HG02610 (cell line): ENCODE measurements around the gene PATL2.
A peak's percentile ranks its signal among the peaks of the same experiment; 100 is the strongest.
"Not testable (repeated sequence)": the region's sequence is repeated elsewhere in the genome, so short reads cannot be mapped to it uniquely, and the experiment has no call there.

Source experiments
- ATAC-seq: cut with Tn5 transposase; IDR thresholded peaks from one replicate; pipeline ENCODE4 v1.9.1; 2021; ENCODE audit warnings: mild to moderate bottlenecking, moderate library complexity; ENCODE audit not compliant: unreplicated experiment

PATL2 gene

DNA sequence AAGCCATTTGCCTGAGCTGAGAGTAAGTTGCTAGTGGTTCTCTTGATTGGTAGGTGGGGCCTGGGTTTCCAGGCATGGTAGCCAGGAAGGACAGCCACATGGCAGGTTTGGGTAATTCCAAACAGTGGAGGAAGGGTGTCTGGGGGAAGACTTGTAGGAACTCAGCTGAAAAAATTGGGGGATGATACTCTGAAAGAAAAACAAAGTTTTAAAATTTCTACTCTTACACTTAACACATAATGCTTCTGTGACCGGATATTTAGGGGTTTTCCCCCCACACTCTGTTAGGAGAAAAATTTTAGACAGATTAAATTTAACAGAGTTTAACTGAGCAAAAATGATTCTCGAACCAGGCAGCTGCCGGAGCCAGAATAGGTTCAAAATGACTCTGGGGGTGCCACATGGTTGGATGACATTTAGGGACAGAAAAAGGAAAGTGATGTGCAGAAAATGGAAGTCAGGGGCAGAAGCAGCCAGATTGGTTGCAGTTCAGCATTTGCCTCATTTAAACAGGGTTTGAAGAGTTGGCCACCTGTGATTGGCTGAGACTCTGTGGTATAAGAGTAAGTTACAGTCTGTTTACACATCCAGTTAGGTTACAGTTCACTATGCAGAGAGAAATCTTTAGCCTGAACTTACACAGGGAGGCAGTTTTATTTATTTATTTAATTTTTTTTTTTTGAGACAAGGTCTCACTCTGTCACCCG is 8.3 kb upstream of the PATL2 start:
- ATAC-seq, result peak; percentile 46

DNA sequence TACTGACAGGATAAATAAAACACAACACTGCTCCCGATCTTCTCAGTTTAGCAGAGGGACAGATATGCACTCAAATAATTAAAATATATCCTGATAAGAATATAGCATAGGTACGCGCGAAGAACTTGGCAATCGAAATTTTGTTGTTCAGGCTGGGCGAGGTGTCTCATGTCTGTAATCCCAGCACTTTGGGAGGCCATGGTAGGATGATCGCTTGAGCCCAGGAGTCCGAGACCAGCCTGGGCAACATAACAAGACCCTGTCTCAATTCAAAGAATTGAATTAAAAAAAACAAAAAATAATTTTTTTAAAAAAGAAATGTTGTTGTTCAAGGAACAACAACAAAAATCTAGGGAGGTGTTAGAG is 7.8 kb upstream of the PATL2 start:
- ATAC-seq, result no peak

DNA sequence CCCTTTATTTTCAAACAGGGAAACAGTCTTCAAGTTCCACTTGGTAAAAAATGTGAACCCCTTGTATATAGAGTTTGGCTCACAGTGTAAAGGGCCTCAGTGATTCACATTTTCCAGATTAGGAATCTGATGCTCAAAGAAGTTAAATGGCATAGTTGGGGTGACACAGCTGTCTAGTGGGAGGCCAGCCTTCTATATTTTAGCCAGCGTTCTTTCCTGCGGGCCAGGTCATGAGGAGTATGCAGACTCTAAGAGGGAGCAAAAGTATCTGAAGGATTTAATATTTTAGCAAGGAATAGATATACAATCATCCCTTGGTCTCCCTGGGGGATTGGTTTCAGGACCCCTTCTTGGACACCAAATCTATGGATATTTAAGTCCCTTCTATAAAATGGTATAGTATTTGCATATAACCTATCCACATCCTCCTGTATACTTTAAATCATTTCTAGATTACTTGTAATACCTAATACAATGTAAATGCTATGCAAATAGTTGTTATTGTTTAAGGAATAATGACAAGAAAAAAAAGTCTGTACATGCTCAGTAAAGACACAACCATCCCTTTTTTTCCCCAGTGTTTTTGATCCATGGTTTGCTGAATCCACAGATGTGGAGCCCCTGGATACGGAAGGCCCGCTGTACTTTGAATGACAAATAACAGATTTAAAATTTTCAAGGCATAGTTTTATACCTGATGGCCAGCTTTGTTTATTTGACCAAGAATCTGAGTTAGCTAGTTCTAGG is 7.2 kb upstream of the PATL2 start:
- ATAC-seq, result no peak

DNA sequence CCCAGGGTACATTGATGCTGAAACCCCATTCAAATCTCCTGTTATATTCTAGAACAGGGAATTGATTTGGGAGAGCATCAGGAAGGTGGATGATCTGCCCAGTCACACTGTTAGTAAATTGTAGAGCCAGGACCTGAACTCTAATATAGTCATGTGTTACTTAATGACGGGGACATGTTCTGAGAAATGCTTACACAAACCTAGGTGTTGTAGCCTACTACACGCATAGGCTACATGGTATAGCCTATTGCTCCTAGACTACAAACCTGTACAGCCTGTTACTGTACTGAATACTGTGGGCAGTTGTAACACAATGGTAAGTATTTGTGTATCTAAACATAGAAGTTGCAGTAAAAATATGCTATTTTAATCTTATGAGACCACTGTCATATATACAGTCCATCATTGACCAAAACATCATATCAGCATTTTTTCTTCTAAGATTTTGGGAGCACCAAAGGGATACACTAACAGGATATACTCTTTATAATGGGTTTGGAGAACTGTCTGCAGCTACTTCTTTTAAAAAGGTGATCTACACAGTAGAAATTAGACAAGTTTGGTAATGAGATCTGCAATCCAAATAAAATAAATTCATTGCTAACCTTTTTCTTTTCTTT is 6.0 kb upstream of the PATL2 start:
- no peak for ATAC-seq

DNA sequence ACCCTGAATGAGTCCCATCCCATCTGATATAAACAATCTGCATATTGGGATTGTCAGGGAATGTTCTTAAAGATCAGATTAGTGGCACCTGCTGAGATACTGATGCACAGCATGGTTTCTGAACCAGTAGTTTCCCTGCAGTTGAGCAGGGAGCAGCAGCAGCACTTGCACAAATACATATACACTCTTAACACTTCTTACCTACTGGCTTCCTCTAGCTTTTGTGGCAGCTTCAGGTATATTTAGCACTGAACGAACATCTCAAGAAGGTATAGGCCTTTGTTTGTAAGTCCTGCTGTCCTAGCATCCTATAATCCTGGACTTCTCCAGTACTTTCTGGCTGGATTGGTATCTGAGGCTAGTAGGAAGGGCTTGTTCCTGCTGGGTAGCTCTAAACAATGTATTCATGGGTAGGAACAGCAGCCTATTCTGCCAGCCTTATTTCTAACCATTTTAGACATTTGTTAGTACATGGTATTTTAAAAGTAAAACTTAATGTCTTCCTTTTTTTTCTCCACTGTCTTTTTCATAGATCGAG is 4.7 kb upstream of the PATL2 start:
- ATAC-seq, result no peak

DNA sequence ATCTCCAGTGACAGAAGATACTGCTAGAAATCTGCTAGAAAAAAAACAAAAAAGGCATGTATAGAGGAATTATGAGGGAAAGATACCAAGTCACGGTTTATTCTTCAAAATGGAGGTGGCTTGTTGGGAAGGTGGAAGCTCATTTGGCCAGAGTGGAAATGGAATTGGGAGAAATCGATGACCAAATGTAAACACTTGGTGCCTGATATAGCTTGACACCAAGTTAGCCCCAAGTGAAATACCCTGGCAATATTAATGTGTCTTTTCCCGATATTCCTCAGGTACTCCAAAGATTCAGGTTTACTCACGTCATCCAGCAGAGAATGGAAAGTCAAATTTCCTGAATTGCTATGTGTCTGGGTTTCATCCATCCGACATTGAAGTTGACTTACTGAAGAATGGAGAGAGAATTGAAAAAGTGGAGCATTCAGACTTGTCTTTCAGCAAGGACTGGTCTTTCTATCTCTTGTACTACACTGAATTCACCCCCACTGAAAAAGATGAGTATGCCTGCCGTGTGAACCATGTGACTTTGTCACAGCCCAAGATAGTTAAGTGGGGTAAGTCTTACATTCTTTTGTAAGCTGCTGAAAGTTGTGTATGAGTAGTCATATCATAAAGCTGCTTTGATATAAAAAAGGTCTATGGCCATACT is 4.1 kb upstream of the PATL2 start:
- ATAC-seq, result no peak

DNA sequence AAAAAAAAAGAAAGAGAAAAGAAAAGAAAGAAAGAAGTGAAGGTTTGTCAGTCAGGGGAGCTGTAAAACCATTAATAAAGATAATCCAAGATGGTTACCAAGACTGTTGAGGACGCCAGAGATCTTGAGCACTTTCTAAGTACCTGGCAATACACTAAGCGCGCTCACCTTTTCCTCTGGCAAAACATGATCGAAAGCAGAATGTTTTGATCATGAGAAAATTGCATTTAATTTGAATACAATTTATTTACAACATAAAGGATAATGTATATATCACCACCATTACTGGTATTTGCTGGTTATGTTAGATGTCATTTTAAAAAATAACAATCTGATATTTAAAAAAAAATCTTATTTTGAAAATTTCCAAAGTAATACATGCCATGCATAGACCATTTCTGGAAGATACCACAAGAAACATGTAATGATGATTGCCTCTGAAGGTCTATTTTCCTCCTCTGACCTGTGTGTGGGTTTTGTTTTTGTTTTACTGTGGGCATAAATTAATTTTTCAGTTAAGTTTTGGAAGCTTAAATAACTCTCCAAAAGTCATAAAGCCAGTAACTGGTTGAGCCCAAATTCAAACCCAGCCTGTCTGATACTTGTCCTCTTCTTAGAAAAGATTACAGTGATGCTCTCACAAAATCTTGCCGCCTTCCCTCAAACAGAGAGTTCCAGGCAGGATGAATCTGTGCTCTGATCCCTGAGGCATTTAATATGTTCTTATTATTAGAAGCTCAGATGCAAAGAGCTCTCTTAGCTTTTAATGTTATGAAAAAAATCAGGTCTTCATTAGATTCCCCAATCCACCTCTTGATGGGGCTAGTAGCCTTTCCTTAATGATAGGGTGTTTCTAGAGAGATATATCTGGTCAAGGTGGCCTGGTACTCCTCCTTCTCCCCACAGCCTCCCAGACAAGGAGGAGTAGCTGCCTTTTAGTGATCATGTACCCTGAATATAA is 2.2 kb upstream of the PATL2 start:
- no peak for ATAC-seq

DNA sequence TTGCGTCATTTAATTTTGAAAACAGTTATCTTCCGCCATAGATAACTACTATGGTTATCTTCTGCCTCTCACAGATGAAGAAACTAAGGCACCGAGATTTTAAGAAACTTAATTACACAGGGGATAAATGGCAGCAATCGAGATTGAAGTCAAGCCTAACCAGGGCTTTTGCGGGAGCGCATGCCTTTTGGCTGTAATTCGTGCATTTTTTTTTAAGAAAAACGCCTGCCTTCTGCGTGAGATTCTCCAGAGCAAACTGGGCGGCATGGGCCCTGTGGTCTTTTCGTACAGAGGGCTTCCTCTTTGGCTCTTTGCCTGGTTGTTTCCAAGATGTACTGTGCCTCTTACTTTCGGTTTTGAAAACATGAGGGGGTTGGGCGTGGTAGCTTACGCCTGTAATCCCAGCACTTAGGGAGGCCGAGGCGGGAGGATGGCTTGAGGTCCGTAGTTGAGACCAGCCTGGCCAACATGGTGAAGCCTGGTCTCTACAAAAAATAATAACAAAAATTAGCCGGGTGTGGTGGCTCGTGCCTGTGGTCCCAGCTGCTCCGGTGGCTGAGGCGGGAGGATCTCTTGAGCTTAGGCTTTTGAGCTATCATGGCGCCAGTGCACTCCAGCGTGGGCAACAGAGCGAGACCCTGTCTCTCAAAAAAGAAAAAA is 1.4 kb upstream of the PATL2 start:
- ATAC-seq, result no peak

DNA sequence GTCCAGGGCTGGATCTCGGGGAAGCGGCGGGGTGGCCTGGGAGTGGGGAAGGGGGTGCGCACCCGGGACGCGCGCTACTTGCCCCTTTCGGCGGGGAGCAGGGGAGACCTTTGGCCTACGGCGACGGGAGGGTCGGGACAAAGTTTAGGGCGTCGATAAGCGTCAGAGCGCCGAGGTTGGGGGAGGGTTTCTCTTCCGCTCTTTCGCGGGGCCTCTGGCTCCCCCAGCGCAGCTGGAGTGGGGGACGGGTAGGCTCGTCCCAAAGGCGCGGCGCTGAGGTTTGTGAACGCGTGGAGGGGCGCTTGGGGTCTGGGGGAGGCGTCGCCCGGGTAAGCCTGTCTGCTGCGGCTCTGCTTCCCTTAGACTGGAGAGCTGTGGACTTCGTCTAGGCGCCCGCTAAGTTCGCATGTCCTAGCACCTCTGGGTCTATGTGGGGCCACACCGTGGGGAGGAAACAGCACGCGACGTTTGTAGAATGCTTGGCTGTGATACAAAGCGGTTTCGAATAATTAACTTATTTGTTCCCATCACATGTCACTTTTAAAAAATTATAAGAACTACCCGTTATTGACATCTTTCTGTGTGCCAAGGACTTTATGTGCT is 721 bp upstream of the PATL2 start:
- peak; percentile 12 for ATAC-seq

DNA sequence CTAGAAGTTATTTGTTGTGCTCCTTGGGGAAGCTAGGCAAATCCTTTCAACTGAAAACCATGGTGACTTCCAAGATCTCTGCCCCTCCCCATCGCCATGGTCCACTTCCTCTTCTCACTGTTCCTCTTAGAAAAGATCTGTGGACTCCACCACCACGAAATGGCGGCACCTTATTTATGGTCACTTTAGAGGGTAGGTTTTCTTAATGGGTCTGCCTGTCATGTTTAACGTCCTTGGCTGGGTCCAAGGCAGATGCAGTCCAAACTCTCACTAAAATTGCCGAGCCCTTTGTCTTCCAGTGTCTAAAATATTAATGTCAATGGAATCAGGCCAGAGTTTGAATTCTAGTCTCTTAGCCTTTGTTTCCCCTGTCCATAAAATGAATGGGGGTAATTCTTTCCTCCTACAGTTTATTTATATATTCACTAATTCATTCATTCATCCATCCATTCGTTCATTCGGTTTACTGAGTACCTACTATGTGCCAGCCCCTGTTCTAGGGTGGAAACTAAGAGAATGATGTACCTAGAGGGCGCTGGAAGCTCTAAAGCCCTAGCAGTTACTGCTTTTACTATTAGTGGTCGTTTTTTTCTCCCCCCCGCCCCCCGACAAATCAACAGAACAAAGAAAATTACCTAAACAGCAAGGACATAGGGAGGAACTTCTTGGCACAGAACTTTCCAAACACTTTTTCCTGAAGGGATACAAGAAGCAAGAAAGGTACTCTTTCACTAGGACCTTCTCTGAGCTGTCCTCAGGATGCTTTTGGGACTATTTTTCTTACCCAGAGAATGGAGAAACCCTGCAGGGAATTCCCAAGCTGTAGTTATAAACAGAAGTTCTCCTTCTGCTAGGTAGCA is 657 bp downstream of the PATL2 start:
- ATAC-seq, result peak; percentile 27

DNA sequence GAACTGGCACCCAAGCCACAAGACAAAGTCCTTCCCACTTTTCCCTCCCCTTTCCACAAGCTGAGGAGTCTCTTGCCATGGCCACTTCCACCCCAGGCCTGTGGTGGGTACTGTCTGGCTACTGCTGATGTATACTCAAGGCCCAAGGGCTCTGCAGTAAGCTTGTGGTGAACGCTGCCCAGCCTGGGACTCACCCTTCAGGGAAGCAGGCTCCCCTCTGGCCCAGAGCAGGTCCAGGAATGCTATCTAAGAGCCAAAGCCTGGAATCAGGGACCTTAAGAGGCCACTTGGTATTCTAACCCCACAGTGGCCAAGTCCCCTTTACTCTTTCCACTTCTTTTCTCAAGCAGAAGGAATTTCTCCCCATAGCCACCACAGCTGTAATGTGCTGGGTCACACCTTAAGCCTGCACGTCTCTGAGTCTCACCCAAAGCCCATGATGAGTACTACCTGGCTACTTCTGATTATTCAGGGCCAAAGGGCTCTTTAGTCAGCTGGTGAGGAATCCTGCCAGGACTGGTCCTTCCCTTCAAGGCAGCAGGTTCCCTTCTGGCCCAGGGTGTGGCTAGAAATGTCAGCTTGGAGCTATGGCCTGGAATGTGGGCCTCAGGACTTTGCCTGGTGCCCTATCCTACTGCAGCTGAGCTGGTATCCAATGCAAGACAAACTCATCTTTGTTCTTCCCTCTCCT is 4.0 kb downstream of the PATL2 start:
- ATAC-seq, result no peak

DNA sequence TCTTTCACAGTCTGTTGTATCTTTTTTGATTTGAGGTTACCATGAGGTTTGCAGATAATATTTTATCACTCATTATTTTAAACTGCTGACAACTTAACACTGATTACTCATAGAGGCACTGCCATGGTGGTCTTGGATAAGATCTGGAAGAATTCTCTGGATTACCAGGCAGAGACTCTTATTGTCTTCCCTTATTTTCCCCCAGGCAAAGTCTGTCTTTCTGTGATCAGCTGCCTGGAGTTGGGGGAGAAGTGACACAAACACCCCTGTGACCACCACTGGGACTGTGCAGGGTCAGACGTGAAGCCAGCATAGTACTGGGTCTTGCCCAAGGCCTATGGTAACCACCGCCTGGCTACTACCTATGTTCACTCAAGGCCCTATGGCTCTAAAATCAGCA is 4.7 kb downstream of the PATL2 start:
- no peak for ATAC-seq

DNA sequence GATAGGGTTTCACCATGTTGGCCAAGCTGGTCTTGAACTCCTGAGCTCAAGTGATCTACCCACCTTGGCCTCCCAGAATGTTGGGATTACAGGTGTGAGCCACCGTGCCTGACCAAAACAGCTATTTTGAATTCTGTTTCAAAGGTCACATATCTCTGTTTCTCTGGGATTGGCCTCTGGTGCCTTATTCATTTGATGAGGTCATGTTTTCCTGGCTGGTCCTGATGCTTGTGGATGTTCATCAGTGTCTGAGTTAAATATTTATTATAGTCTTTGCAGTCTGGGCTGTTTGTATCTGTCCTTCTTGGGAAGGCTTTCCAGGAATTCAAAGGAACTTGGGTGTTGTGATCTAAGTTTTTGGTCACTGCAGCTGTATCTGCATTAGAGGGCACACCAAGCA is 5.1 kb downstream of the PATL2 start:
- ATAC-seq, result no peak

DNA sequence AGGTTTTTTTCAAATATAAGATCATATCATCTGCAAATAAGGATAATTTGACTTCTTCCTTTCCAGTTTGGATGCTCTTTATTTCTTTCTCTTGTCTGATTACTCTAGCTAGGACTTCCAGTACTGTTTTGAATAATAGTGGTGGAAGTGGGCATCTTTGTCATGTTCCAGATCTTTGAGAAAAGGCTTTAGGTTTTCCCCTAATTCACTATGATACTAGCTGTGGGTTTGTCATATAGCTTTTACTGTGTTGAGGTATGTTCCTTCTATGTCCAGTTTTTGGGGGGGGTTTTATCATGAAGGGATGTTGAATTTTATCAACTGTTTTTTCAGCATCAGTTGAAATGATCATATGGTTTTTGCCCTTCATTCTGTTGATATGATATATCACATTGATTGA is 10.4 kb downstream of the PATL2 start:
- not testable (repeated sequence) for ATAC-seq

DNA sequence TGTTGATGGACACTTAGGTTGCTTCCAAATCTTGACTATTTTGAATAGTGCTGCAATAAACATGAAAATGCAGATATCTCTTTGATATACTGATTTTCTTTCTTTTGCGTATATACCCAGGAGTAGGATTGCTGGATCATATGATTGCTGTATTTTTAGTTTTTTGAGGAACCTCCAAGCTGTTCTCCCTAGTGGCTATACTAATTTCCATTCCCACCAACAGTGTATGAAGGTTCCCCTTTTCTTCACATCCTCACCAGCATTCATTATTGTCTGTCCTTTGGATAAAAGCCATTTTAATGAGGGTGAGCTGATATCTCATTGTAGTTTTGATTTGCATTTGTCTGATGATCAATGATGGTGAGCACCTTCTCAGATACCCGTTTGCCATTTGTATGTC is 12.5 kb downstream of the PATL2 start:
- ATAC-seq, result no peak

DNA sequence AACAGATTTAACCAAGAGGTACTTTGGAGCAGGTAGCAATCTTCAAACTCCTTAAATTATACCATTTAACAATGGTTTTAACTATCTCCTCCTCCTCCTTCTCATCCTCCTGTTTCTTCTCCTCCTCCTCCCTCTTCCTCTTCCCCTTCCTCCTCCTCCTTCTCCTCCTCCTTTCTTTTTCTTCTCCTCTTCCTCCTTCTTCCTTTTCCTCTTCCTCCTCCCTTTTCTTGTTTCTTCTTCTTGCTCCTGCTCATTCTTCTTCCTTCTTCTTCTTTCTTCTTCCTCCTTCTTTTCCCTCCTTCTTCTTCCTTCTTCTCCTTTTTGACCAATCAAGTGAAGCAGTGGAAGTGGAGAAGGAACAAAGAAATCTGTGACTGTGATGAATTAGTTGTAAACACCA is 14.1 kb downstream of the PATL2 start:
- ATAC-seq, result no peak

DNA sequence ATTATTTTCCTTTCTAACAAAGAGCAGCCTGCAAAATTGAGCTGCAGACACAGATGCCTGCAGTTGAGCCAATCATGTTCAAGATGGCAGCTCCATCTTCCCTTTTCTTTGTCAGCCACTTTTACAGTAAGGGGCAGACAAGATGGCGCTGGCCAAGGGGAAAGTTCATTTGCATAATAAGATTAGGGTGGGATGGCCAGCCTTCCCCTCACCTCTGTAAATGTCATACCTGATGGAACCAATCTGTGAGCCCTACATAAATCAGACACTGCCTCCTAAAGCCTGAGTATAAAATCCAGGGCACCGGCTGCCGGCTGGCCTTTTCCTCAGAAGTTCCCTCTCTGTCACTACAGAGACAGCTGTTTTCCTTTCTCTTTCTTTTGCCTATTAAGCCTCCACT is 15.8 kb downstream of the PATL2 start:
- no peak for ATAC-seq

DNA sequence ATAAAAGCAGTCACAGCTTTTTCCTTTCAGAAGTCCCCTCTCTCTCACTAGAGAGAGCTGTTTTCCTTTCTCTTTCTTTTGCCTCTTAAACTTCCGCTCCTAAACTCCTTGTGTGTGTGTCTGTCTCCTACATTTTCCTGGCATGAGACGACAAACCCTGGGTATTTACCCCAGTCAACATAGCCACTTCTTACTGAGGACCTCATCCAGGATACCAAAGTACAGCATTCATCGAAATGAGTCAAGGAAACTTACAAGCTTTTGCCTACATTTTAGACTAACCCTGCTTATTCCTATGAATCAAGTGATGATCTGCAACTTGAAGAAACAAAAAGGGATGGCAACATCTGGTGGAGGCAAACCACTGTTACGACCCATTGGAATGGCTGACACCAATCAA is 16.7 kb downstream of the PATL2 start:
- ATAC-seq, result no peak
